ENCODE measurements around the gene PHLDA3.

PHLDA3 gene

DNA sequence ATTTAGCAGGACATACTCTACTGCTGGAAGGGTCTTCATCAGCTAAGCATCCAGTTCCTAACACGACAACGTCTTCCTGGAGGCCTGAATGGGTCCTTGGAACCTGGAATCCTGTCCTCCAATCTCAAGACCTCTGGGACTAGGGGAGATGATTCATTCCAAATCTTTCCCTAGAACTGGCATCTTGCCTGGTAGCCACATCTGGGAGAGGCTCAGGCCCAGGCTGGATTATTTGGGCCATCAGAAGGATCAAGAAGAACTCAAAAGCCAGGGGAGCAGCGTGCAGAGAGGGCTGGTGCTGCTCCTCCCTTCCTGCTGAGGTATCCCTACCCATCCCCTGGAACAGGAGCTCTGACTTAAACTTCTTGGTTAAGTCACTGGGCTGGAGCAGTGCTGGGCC lies 2.8 kb upstream of the PHLDA3 start:
- peaks cover 38% of the 10 kb centered on the region for H3K27me3 ChIP-seq (replicated peaks; ENCODE audit: insufficient read depth, low read length)
- no peaks in the 10 kb centered on the region for H4K20me1 ChIP-seq (ENCODE audit: insufficient read depth, low read length)
- no peaks in the 10 kb centered on the region for H3K79me2 ChIP-seq (ENCODE audit: low read length)
- H3K4me3 ChIP-seq (ENCODE audit: low read length) = no peak overlapping the region
- H3K36me3 ChIP-seq (replicated peaks; ENCODE audit: insufficient read depth, low read length) = no peaks in the 10 kb centered on the region
- TF ChIP-seq EZH2 (optimal IDR thresholded peaks at IDR 0.05; ENCODE audit: low read depth, low read length) (no peak), EZH2phosphoT487 (IDR thresholded peaks at IDR 0.05; ENCODE audit: low read length) (no peak)
- TF ChIP-seq, protein P1, sequence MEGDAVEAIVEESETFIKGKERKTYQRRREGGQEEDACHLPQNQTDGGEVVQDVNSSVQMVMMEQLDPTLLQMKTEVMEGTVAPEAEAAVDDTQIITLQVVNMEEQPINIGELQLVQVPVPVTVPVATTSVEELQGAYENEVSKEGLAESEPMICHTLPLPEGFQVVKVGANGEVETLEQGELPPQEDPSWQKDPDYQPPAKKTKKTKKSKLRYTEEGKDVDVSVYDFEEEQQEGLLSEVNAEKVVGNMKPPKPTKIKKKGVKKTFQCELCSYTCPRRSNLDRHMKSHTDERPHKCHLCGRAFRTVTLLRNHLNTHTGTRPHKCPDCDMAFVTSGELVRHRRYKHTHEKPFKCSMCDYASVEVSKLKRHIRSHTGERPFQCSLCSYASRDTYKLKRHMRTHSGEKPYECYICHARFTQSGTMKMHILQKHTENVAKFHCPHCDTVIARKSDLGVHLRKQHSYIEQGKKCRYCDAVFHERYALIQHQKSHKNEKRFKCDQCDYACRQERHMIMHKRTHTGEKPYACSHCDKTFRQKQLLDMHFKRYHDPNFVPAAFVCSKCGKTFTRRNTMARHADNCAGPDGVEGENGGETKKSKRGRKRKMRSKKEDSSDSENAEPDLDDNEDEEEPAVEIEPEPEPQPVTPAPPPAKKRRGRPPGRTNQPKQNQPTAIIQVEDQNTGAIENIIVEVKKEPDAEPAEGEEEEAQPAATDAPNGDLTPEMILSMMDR (IDR thresholded peaks at IDR 0.05; ENCODE audit: low read length) = no peak
- H3K4me1 ChIP-seq (ENCODE audit: low read length) = peaks cover 6% of the 10 kb centered on the region
- no peak overlapping the region for H3K27ac ChIP-seq (ENCODE audit: low read length)
- H3F3A ChIP-seq (ENCODE audit: insufficient read depth, low read length) = no peaks in the 10 kb centered on the region
- H3K9ac ChIP-seq (ENCODE audit: low read length) = no peak overlapping the region
- no peak overlapping the region for H3K4me2 ChIP-seq (ENCODE audit: low read depth, low read length)
- H3K9me3 ChIP-seq (replicated peaks; ENCODE audit: insufficient read depth, low read length) = no peaks in the 10 kb centered on the region
- no peak for DNase-seq
- no peak overlapping the region for H2AFZ ChIP-seq (ENCODE audit: low read length)
- no peaks in the 10 kb centered on the region for H3K9me2 ChIP-seq (replicated peaks; ENCODE audit: insufficient read depth, low read length)

DNA sequence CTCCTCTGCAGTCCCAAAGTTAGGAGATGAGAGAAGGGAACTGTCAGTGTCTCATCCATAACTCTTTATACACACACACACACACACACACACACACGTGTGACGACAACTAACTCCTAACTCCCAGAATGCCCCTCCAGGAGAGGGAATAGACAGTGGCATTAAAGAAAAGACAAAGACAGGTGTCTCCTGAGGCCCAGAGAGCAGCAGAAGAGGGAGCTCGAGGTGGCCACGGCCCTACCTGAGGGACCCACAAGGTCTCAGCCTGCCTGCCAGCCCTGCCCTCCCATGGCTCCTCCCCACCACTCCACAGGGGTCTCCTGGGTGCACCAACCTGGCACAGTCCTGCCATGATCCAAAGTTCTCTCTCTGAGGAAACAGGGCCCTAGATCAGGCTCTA lies 1.6 kb upstream of the PHLDA3 start:
- Histone ChIP-seq H3K27me3 (replicated peaks; ENCODE audit: insufficient read depth, low read length) (peaks cover 38% of the 10 kb centered on the region), H3K36me3 (replicated peaks; ENCODE audit: insufficient read depth, low read length) (no peaks in the 10 kb centered on the region), H3K9ac (ENCODE audit: low read length) (no peak overlapping the region), H3K9me3 (replicated peaks; ENCODE audit: insufficient read depth, low read length) (no peaks in the 10 kb centered on the region), H3K4me1 (ENCODE audit: low read length) (no peaks in the 10 kb centered on the region), H3K79me2 (ENCODE audit: low read length) (no peaks in the 10 kb centered on the region), H3K4me2 (ENCODE audit: low read depth, low read length) (no peak overlapping the region), H3F3A (ENCODE audit: insufficient read depth, low read length) (no peaks in the 10 kb centered on the region), H3K4me3 (ENCODE audit: low read length) (no peak overlapping the region), H2AFZ (ENCODE audit: low read length) (no peak overlapping the region), H3K9me2 (replicated peaks; ENCODE audit: insufficient read depth, low read length) (no peaks in the 10 kb centered on the region), H3K27ac (ENCODE audit: low read length) (no peak overlapping the region), H4K20me1 (ENCODE audit: insufficient read depth, low read length) (no peaks in the 10 kb centered on the region)
- TF ChIP-seq EZH2 (optimal IDR thresholded peaks at IDR 0.05; ENCODE audit: low read depth, low read length) (no peak), EZH2phosphoT487 (IDR thresholded peaks at IDR 0.05; ENCODE audit: low read length) (no peak)
- TF ChIP-seq, protein P1 (IDR thresholded peaks at IDR 0.05; ENCODE audit: low read length) = no peak
- no peak for DNase-seq

DNA sequence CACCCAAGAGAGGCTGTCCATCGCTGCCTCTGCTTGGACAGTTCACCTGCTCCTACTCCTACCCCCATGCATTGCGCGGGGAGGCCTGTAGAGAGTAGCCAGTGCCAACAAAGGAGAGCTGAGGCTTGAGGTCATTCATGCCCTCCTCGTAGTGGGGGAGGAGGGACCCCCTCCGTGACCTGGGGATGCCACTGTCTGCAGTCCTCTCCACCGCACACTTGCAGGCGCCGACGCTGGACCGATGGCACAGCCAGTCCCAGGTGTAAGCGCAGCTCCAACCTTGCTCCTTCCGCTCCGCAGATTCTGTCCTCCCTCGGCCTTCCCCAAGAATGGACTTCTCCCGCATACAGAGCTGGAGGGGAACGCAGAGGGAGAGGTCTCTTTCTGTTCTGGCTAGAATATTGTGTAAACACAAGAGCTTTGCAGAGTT lies 672 bp upstream of the PHLDA3 start:
- Histone ChIP-seq H4K20me1 (ENCODE audit: insufficient read depth, low read length) (no peaks in the 10 kb centered on the region), H3K27me3 (replicated peaks; ENCODE audit: insufficient read depth, low read length) (peaks cover 38% of the 10 kb centered on the region), H3K79me2 (ENCODE audit: low read length) (no peaks in the 10 kb centered on the region), H2AFZ (ENCODE audit: low read length) (peak overlapping the region; percentile 64; the same call in 1 of the 2 replicates), H3F3A (ENCODE audit: insufficient read depth, low read length) (no peaks in the 10 kb centered on the region), H3K27ac (ENCODE audit: low read length) (no peak overlapping the region), H3K4me1 (ENCODE audit: low read length) (no peaks in the 10 kb centered on the region), H3K36me3 (replicated peaks; ENCODE audit: insufficient read depth, low read length) (no peaks in the 10 kb centered on the region), H3K4me2 (ENCODE audit: low read depth, low read length) (peak overlapping the region; percentile 86), H3K9me3 (replicated peaks; ENCODE audit: insufficient read depth, low read length) (no peaks in the 10 kb centered on the region), H3K9ac (ENCODE audit: low read length) (no peak overlapping the region), H3K9me2 (replicated peaks; ENCODE audit: insufficient read depth, low read length) (no peaks in the 10 kb centered on the region), H3K4me3 (ENCODE audit: low read length) (peak overlapping the region; percentile 64; the same call in 1 of the 2 replicates)
- no peak for DNase-seq
- TF ChIP-seq, protein P1 (IDR thresholded peaks at IDR 0.05; ENCODE audit: low read length) = no peak
- TF ChIP-seq EZH2 (optimal IDR thresholded peaks at IDR 0.05; ENCODE audit: low read depth, low read length) (no peak), EZH2phosphoT487 (IDR thresholded peaks at IDR 0.05; ENCODE audit: low read length) (no peak)

Data from MM.1S (cell line).